ENCODE data around the gene FYTTD1.

GRCh38 chr3:197775317-197775716, 25.6 kb downstream of the FYTTD1 start:
- no peak for TF ChIP-seq POLR2A (IDR thresholded peaks at IDR 0.05; ENCODE audit: low read depth)
- TF ChIP-seq EP300 (IDR thresholded peaks at IDR 0.05), result no peak
